GM12878 (cell line): ENCODE measurements around the gene PFN2.

ENCODE experiments used
- CREB1 ChIP-seq: IDR thresholded peaks from 2 replicates; pipeline ENCODE4 v1.6.1; 2012; ENCODE audit warnings: low read depth, mild to moderate bottlenecking, inconsistent platforms
- CTCF ChIP-seq, 3 experiments: IDR thresholded peaks in 2 of 3; conservative IDR thresholded peaks in 1 of 3; 2 replicates each; pipeline ENCODE4 v1.5.1; 2011; ENCODE audit warnings: low read depth in 3 of 3, low read length in 3 of 3, mild to moderate bottlenecking in 3 of 3, control low read depth in 2 of 3, moderate library complexity in 2 of 3, inconsistent platforms in 1 of 3, mixed read lengths in 1 of 3; ENCODE audit not compliant: control insufficient read depth in 2 of 3, insufficient read depth in 1 of 3; ENCODE audit errors: extremely low read depth in 1 of 3
- HDAC2 ChIP-seq: fragments of 200-600 bp; sonication (generic); IDR thresholded peaks from 2 replicates; pipeline ENCODE4 v1.6.1; 2017
- IKZF1 ChIP-seq: fragments of 450-650 bp; conservative IDR thresholded peaks from 2 replicates; pipeline ENCODE4 v1.6.1; 2017; ENCODE audit warnings: antibody characterized with exemption, mild to moderate bottlenecking
- KLF5 ChIP-seq: fragments of 450-650 bp; IDR thresholded peaks from 2 replicates; pipeline ENCODE4 v1.6.1; 2014; ENCODE audit warnings: mild to moderate bottlenecking; ENCODE audit not compliant: partially characterized antibody
- MYC ChIP-seq: IDR thresholded peaks from 2 replicates; pipeline ENCODE4 v1.6.1; 2011; ENCODE audit warnings: mild to moderate bottlenecking, low read length, moderate library complexity, inconsistent platforms; ENCODE audit not compliant: insufficient read depth, insufficient replicate concordance, insufficient read length, severe bottlenecking
- NR2C1 ChIP-seq: fragments of 450-650 bp; IDR thresholded peaks from 2 replicates; pipeline ENCODE4 v1.6.1; 2017; ENCODE audit warnings: antibody characterized with exemption, mild to moderate bottlenecking, moderate library complexity
- PML ChIP-seq: IDR thresholded peaks from 2 replicates; pipeline ENCODE4 v1.6.1; 2012; ENCODE audit warnings: low read length, inconsistent platforms
- POLR2A ChIP-seq: IDR thresholded peaks from 2 replicates; pipeline ENCODE4 v1.6.1; 2011; ENCODE audit warnings: low read depth, mild to moderate bottlenecking, low read length
- ZNF274 ChIP-seq: IDR thresholded peaks from one replicate; pipeline ENCODE4 v1.8.0; 2011; ENCODE audit not compliant: insufficient read length, insufficient read depth
- ZSCAN29 ChIP-seq: fragments of 450-650 bp; IDR thresholded peaks from 2 replicates; pipeline ENCODE4 v1.6.1; 2017; ENCODE audit warnings: mild to moderate bottlenecking, moderate library complexity

- TF ChIP-seq HDAC2 (no peak), PML (no peak), ZSCAN29 (no peak), CTCF (IDR thresholded peaks at IDR 0.05 in 2 of 3, conservative IDR thresholded peaks at IDR 0.05 in 1 of 3; ENCODE audit: control insufficient read depth in 2 of 3, extremely low read depth in 1 of 3, insufficient read depth in 1 of 3, low read depth in 3 of 3, low read length in 3 of 3) (no peak), ZNF274 (no peak), POLR2A (no peak), CREB1 (no peak), IKZF1 (no peak), KLF5 (no peak), NR2C1 (no peak), MYC (no peak)
Measured at GRCh38 chr3:149919509-149919908, 51.2 kb downstream of the PFN2 start.
